Skeletal muscle satellite cell (primary cell): ENCODE data around the gene KRT7.

Experiments
- H3K27me3 ChIP-seq: 2 replicates; pipeline ENCODE4 v1.7.0; 2013; ENCODE audit warnings: low read length; ENCODE audit not compliant: control insufficient read depth, insufficient read depth
- H3K36me3 ChIP-seq: 2 replicates; pipeline ENCODE4 v1.7.0; 2013; ENCODE audit warnings: mild to moderate bottlenecking, control low read depth, low read length; ENCODE audit not compliant: insufficient read depth
- H3K4me1 ChIP-seq: 2 replicates; pipeline ENCODE4 v1.7.0; 2013; ENCODE audit warnings: low read length; ENCODE audit not compliant: control insufficient read depth, insufficient read depth
- H3K4me2 ChIP-seq: 2 replicates; pipeline ENCODE4 v1.7.0; 2013; ENCODE audit warnings: mild to moderate bottlenecking, low read length
- H3K4me3 ChIP-seq: 2 replicates; pipeline ENCODE4 v1.7.0; 2013; ENCODE audit warnings: low read length
- H3K9ac ChIP-seq: 2 replicates; pipeline ENCODE4 v1.7.0; 2013; ENCODE audit warnings: mild to moderate bottlenecking, low read depth, low read length, moderate library complexity
- H3K9me3 ChIP-seq: replicated peaks from 2 replicates; pipeline ENCODE4 v1.7.0; 2013; ENCODE audit warnings: mild to moderate bottlenecking, control low read depth, low read length

The KRT7 gene

DNA sequence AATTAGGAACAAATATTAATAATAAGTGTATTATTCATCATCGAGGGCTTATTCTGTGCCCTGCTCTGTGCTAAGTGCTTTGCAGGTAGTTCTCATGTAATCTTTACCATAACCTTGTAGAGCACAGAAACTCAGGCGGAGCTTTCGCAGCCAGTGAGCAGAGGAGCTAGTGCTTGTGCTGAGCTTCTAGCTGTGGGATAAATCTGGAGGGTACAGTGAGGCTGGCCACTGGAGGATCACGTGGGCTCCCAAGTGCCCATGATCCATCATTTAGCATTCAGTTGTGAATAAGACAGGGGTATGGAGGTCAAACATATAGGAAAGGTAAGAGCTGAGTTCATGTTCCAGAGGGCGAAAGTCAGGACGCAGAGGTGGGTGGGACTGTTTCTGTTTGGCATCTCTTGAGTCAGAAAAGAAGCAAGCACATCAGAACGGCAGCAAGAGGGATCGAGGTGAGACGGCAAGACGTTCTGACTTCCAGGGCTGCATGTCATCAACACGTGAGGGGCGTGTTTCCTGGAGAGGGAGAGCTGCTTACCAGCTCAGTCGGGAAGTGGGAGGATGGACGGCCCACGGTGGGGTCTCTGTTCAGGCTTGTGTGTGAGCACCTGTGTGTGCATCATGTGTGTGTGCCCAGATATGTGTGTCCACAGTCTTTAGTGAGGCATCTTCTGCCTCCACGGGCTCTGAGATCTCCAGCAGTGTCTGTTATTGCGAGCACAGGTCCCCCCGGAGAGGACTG, 24.4 kb upstream of the KRT7 start:
- Histone ChIP-seq H3K4me2 (no peak overlapping the region), H3K4me3 (no peak overlapping the region), H3K4me1 (peaks cover 40% of the 10 kb centered on the region), H3K9ac (no peak overlapping the region), H3K9me3 (no peaks in the 10 kb centered on the region), H3K36me3 (no peaks in the 10 kb centered on the region), H3K27me3 (no peaks in the 10 kb centered on the region)

DNA sequence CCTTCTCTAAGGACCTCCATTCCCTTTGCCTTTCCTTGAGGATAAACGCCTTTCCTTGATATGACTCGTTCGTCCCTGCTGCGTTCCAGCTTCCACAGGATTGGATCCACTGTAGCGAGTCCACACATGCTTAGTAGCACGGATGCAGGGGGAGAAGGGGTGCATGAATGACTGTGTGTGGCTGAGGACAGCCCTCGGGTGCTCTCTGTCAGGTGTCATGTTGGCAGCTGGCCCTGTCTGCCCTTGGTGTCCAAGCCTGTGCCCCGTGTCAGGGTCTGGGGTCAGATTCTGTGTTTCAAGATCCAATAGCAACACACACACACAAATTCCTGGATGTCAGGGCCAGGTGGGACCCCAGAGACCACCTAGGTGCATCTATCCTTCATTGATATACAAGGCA, 23.7 kb upstream of the KRT7 start:
- Histone ChIP-seq H3K4me2 (no peak overlapping the region), H3K36me3 (no peaks in the 10 kb centered on the region), H3K9ac (no peak overlapping the region), H3K4me1 (peaks cover 33% of the 10 kb centered on the region), H3K27me3 (no peaks in the 10 kb centered on the region), H3K4me3 (no peak overlapping the region), H3K9me3 (no peaks in the 10 kb centered on the region)

DNA sequence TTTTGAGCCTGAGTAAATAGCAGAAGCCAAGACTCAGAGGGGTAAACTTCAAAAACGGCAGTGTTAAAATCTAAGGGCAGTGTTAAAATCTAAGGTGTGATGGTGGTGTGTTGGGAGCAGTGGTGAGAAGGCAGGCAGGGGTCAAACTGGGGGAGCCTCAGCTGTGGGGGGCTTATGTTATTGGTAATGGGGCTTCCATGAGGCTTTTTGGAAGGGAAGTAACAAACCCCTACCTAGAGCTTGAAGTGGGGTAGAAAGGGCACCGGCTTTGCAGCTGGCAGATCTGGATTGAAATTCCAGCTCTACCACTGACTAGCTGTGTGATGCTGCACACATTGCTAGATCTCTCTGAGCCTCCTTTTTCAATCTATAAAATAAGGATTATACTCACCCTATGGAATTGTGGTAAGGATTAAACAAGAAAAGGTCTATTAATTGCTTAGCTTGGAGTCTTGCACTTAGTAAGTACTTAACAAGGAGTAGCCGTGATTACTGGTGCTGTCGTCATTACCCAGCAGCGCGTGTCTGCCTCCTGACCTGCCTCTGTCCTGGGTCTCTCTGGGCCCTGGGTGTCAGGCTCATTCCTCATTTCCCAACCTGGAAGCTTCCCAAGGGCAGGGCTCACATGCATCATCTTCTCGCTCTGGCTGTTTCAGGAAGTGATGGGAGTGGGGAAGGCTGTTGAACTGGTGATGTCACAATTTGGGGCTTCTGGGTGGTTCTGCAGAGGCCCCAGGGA, 22.7 kb upstream of the KRT7 start:
- Histone ChIP-seq H3K4me3 (no peak overlapping the region), H3K27me3 (no peaks in the 10 kb centered on the region), H3K9me3 (no peaks in the 10 kb centered on the region), H3K9ac (no peak overlapping the region), H3K36me3 (no peaks in the 10 kb centered on the region), H3K4me1 (peaks cover 23% of the 10 kb centered on the region), H3K4me2 (no peak overlapping the region)

DNA sequence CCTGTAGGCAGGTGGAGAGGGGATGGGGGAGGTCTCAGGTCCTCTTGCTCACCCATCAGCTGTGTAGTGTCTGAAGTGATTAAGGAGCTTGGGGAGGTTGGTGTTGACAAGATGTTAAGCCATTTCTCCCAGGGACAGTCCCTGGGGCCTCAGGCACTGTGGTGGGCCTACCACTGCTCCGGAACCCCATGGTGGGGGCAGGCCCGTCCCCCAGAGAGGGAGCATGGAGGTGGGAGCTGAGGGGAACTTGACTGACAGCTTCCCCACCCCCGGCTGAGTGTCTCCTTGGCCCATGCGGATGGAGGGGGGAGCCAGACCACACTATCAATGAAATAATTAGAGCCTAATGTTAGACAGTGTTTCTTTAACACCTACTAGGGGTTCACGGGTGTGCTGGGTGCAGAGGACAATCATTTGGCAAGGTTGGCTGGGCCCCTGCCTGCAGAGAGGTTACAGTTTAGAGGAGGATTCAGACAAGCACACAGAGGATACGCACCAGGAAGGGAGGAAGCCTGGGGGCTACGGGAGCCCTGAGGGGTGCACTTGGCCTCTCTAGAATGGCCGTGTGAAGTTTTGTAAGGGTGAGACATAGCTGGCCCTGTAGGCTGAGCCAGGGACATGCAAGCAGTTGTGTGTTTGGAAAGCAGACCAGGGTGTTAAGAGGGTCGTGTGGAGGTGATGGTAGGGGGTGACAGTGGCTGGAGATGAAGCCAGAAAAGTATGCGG, 22.0 kb upstream of the KRT7 start:
- Histone ChIP-seq H3K4me1 (peaks cover 22% of the 10 kb centered on the region), H3K9ac (no peak overlapping the region), H3K27me3 (no peaks in the 10 kb centered on the region)

DNA sequence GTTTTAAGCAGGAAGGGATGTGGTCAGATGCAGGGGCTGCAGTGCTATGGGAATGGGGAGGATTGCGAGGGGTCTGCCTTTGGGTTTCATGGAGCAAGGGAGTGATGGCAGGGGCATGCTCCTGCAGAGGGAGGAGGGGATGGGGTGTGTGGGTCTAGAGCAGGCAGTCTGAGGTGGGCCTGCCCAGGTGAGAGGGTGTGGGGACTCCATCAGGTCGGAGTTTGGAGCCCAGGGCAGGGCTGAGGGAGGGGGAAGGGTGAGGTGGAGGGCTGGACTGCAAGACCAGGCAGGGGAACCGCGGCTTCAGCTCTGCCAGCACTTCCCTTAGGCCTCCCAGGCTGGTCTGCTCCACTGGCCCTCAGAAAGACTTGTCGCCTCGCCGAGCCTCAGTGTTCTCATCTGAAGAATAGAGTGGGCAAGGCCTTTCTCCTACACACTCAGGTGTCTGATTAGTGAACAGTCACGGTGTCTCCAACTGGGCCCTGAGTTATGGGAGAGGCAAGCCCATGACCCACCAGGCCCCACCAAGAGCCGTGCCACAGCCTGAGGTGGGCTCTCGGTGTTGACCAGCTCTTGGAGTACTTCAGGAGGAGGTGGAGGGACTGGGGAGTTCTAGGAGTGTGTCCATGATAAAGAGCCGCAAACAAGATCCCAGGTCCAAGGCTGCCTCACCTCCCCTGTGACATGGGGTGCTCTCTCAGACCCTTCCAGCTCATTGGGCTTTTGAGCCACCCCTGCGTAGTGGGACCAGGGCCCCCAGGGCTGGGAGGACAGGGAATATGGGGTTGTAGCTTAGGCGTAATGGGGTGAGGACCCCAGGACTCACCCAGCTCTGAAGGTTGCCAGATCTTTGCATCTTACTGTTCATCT, 21.1 kb upstream of the KRT7 start:
- Histone ChIP-seq H3K4me3 (no peak overlapping the region), H3K36me3 (no peaks in the 10 kb centered on the region), H3K4me1 (peaks cover 17% of the 10 kb centered on the region), H3K27me3 (no peaks in the 10 kb centered on the region), H3K9ac (no peak overlapping the region), H3K4me2 (no peak overlapping the region), H3K9me3 (no peaks in the 10 kb centered on the region)

More for the DNA sequence above, 22.0 kb upstream of the KRT7 start:
- no peaks in the 10 kb centered on the region for H3K9me3 ChIP-seq
- no peak overlapping the region for H3K4me2 ChIP-seq
- H3K36me3 ChIP-seq: no peaks in the 10 kb centered on the region
- H3K4me3 ChIP-seq: no peak overlapping the region

DNA sequence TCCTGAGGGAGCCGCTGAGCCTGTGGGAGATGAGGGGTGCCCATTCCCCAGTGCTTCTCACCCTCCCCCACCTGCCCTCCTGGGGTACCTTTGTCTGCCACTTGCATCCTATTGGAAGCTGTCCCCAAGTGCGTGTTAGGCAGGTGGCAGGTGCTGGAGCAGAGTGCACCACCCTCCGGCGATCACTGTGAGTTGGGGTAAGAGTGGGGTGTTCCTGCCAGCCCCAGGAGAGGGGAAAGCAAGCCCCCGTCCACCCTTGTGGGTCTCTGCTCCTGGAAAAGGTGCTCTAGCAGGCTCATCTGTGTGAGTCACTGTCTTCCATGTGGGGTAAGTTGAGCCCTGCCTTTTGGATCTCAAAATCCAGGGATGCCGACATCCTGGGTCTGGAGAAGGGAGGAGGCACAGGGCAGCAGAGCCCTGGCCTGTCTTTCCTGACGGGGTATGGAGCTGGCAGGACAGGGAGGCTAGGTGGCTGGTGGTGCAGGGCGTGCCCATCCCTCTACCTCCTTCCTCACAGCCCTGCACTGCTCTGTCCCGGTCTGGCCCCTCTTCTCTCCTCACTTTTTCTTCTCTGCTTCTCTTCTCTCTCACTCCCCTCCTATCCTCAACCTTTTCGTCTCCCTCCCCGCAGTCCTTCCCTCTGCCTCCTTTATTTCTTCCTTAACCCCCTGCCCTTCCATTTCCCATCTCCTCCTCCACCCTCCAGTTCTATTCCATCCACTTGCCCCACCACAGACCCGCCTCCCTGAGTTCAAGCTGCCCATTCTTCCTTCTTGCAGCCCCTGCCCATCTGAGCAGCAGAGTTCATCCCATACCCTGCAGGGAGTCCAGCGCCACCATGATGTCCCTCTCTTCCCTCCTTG, 20.1 kb upstream of the KRT7 start:
- Histone ChIP-seq H3K4me1 (peaks cover 12% of the 10 kb centered on the region), H3K27me3 (no peaks in the 10 kb centered on the region), H3K4me3 (no peak overlapping the region), H3K36me3 (no peaks in the 10 kb centered on the region), H3K9ac (no peak overlapping the region), H3K4me2 (no peak overlapping the region), H3K9me3 (no peaks in the 10 kb centered on the region)

DNA sequence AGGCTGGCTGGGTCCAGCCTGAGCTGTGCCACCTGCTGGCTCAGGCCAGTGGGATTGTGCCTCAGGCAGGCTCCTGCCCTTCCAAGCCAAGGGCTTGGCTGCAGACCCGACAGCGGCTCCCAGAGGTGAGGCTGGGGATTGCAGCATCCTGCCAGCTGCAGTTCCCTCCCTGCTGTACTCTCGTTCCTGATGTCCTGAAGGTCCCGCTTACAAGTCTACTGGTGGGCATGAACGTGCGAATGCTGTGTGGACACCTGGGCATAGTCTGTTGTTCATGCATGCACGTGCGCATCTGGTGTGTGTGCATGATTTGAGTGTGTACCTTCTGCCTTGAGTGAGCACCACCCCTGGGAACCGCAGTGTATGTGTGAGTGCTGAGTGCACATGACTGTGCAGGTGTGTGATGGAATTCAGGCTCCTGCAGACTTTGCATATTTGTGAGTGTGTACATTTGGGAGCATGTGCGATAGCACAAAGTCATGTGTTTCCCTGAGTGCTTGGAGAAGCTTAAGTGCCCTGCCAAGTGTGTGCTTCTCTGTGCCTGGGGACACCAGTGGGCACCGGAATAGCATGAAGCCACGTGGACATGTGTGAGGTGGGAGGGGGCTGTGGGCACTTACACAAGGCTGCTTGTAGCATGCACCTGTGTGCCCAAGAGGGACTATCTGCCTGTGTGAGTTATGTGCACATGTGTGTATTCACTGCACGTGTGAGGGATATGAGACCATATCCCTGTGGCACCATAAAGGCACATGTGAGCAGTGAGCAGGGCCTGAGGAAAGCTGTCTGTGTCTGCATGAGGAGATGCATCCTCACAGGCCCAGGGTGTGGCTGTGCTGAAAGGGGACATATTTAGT, 19.3 kb upstream of the KRT7 start:
- no peak overlapping the region for H3K9ac ChIP-seq
- no peaks in the 10 kb centered on the region for H3K9me3 ChIP-seq
- H3K4me3 ChIP-seq: no peak overlapping the region
- no peaks in the 10 kb centered on the region for H3K27me3 ChIP-seq
- peaks cover 7% of the 10 kb centered on the region for H3K4me1 ChIP-seq
- H3K4me2 ChIP-seq: no peak overlapping the region
- no peaks in the 10 kb centered on the region for H3K36me3 ChIP-seq

DNA sequence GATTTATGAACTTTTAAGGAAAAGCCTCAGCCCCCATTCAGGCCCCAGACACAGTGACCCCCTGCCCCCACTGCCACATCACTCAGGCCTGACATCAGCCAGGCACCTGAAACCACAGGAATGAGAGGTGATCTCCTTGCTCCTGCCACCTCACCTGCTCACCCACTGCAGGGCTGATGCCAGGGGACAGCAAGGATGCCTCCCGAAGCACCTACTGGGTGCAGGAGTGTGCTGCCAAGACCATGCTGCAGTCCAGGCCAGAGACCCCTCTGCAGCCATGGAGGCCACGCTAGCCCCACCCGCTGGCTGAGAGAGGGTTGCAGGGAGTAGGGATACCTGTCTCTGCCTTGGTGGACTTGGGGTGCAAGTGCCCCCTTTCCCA, 18.6 kb upstream of the KRT7 start:
- no peak overlapping the region for H3K4me2 ChIP-seq
- no peaks in the 10 kb centered on the region for H3K9me3 ChIP-seq
- H3K36me3 ChIP-seq: no peaks in the 10 kb centered on the region
- no peaks in the 10 kb centered on the region for H3K27me3 ChIP-seq
- no peak overlapping the region for H3K9ac ChIP-seq
- no peak overlapping the region for H3K4me3 ChIP-seq
- H3K4me1 ChIP-seq: peaks cover 7% of the 10 kb centered on the region

DNA sequence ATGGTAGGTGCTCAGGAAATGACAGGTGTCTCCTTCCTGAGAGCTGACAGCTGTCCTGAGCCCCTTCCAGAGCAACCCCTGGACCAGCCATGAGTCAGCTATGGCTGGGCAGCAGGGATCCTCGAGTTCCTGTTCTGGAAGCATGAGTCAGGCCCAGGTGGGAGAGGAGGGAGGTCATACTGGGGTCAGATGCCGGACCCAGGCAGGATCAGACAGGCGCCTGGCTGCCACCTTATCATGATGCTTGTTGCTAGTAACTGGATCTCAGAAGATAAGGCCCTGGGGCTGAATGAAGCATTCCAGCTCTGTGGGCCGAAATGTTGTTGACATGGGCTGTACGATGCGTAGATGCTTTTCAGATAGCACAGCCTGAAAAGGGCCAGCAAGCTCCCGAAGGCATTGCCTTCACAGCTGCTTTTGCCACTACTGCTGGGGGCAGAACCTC, 17.4 kb upstream of the KRT7 start:
- H3K4me2 ChIP-seq: no peak overlapping the region
- no peaks in the 10 kb centered on the region for H3K27me3 ChIP-seq
- no peak overlapping the region for H3K9ac ChIP-seq
- peaks cover 7% of the 10 kb centered on the region for H3K4me1 ChIP-seq
- H3K4me3 ChIP-seq: no peak overlapping the region
- no peaks in the 10 kb centered on the region for H3K36me3 ChIP-seq
- H3K9me3 ChIP-seq: no peaks in the 10 kb centered on the region

DNA sequence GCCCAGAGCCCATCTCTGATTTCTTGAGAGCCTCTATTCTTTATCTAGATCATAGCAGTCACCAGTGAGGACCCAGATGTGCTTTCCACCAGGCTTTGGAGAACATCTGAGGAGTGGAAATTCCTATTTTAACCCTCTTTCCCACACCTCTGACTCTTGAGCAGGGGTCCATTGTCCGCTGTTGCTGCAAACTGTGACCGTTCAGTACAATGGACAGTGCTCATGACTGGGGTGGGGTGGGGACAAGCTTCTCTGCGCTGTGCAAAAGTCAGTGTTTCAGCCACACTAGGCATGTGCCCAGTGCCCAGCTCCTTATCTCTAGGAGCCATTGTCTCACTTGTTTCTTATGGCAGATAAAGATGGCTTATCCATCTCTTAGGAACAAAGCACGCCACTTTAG, 16.9 kb upstream of the KRT7 start:
- no peaks in the 10 kb centered on the region for H3K27me3 ChIP-seq
- H3K9me3 ChIP-seq: no peaks in the 10 kb centered on the region
- H3K4me2 ChIP-seq: no peak overlapping the region
- H3K9ac ChIP-seq: no peak overlapping the region
- H3K4me1 ChIP-seq: peaks cover 8% of the 10 kb centered on the region
- no peak overlapping the region for H3K4me3 ChIP-seq
- H3K36me3 ChIP-seq: no peaks in the 10 kb centered on the region
